Measurements from ENCODE around the gene HLX.

The HLX gene

DNA sequence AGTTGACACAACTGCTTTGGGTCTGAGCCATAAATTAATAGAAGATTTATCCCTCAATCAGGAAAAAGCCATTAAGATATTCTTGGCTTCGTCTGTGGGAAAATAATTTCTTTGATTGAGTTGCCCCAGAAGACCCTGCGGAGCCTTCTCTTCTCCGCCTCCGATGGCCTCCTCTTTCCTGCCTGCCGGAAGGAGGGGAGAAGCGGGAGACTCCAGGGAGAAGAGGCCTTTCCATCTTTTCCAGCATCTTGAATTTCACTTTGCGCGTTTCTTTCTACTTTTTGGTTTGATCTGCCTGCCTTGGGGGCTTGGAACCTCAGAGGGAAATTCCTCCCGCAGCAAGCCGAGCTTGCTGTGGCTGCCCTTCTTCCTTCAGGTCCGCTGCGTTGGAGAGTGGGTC is 16.8 kb downstream of the HLX start:
- no peak for DNase-seq

DNA sequence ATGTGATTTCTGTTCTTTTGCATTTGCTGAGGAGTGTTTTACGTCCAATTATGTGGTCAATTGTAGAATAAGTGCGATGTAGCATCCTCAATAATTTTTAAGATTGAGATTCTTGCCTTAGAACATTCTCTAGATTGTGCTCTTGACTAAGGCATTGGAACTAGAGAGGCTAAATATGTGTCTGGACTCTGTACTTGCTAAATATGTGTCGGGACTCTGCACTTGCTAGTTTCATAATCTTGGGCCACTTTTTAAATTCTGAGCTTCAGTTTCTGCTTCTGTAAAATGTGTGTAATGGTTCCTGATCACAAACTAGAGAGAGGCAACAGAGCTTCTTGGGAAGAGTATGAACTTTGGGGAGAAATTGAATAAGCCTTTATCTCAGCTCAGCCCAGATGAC is 21.6 kb downstream of the HLX start:
- no peak for DNase-seq

DNA sequence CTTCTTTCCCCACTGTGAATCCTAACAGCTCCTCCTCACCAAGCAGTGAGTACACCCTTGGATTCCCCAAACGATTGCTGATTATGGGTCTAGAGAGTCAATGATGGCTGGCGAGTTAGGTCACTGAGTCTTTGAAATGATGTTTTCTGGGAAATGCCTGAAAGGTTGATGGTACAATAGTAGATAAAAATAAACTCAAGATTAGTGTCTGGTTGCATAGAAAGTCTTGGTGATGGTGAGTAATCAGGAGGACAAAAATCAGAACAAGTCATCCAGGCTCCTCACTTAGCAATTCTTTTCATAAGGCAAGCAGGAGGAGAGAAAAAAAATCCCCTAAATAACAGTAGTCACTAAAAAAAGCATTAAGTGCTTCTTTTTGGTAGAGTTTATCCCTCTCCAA is 22.6 kb downstream of the HLX start:
- DNase-seq = no peak

DNA sequence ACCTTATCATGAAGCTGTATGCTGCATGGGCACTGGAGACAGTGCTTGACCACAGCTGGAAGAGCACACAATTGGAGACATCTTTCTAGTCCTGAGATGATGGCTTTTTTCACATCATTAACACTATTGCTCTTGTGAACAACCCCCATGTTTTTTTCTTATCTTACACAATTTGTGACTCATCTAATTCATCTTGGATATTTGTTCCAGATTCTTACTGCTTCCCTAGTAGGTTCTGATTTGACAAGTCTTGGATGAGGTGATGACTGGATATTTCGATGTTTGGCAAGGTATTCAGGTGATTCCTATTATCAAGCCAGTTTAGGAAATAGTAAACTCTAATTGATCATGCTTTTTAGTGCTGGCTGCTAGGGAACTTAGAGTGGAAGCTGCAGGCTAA is 23.7 kb downstream of the HLX start:
- DNase-seq = no peak

DNA sequence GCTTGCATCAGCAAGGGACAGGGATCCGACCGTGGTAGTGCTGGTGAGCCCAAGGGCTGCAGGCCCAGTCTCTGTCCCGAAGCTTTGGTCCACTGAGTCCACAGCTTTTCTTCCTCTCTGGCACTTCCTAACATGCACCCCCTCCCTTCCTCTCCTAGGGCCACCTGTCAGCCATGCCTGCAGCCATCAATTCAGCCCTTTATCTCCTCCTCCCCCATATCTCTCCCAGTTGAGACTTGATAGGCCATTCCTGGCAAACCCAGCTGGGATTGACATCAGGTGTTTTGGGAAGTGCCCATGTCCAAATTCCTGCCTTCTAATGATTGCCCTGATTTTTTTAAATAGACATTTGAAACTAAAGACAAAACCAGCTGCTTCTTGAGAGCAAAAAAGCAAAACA is 25.6 kb downstream of the HLX start:
- DNase-seq = no peak

DNA sequence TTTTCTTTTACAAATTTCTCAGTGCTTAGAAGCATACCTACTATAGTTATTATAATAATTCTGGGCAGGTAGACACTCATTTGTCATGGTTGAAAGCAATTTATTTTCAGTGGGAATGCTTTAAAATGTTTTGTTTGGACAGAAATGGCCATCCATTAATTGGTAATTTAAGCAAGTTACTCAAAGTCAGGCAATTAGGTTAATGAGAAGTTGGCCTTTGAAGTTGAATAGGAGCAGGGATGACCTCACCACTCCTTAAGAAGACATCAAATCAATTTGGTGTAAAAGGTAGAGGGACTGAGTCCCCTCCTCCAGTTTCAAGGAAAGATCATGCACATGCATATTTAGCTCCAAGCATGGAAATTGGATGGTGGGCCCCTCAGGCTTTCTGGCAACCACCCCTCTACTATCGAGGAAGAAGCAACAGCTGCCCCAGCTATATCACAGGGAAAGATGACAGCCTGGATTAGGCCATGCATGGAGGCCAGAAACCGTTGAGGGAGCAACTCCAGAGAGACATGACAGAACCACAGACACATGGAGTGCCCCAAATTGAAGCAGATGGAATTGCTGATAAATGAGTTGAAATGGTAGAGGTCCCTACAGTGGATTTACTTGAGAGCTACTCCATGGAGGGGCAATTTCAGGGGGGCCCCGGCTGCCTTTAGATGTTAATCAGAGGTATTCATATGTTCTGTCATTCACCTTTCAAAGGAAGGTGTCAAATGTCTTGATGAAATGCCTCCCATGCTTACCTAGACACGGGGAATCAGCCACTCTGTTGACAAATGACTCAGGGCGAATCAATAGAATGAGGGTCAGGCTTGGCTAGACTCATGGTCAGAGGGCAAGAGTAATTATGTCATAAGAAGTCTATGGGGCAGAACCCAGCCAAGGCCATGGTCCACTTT is 26.7 kb downstream of the HLX start:
- no peak for DNase-seq

DNA sequence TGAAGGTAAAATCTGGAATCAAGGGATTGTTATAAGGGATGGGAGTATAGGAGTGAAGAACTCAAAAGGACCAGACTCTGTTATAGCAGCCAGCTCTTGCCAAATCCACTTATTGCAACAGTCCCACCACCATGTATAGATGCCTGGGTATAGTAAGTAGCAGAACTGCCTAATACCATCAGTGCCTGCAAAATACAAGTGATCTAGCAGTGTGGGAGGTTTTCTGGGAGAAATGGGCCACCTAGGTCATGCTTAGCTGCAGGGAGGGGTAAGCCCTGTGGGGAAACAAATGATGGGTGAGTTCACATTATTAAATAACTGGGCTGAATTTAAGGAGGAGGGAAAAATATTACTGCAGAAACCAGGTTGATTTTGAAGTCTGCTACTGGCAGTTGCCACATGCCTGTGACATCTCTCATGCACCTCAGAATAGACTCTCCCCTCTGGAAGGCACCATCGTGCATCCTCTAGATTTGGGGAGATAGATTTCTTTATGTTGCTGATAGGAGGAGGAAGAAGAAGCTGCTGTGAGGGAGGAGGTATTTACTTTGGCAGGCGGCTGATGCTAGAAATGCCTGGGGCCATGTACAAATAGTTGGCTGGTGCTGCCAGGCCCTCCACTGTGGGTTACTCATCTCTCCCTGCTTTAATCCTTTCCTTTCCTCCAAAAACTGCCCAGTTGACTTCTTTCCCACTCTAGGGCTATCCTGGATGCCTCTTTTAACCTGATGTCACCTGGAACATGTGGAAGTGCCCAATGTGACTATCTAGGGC is 27.5 kb downstream of the HLX start:
- DNase-seq = no peak

DNA sequence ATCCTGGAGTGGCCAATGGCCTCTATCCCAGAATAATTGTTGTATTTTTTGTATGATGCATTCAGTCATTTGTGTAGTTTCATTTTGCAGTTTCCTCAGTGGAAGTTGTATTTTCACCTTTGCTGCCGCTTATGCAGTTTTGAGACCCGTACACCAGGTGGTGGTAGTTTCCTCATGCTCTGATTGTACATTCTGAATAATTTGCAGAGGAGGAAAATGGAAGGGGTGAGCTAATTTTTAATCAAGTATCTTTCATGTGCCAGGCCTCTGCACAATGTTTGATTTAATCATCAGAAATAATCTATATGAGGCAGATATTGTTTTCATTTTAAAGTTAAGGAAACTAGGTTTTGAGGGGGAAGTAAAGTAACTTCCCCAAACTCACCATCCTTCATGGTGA is 29.5 kb downstream of the HLX start:
- no peak for DNase-seq

DNA sequence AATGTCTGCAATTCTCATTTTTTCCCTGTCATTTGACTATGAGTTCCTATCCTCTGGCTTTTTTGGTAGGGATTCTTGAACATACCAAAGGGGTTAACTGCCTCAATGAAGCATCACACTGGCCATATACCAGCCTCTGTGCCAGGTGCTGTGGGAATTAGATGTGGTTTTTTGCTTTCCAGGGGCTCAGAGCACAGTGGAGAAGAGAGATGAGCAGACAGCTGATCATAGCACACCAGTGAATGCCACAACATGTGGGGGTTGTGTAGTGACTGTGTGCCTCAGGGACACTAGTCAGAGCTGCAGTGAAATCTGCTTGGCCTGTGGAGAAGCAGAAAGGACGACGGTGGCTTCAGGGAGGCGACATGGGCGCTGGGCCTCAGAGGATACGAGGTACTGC is 30.8 kb downstream of the HLX start:
- no peak for DNase-seq

DNA sequence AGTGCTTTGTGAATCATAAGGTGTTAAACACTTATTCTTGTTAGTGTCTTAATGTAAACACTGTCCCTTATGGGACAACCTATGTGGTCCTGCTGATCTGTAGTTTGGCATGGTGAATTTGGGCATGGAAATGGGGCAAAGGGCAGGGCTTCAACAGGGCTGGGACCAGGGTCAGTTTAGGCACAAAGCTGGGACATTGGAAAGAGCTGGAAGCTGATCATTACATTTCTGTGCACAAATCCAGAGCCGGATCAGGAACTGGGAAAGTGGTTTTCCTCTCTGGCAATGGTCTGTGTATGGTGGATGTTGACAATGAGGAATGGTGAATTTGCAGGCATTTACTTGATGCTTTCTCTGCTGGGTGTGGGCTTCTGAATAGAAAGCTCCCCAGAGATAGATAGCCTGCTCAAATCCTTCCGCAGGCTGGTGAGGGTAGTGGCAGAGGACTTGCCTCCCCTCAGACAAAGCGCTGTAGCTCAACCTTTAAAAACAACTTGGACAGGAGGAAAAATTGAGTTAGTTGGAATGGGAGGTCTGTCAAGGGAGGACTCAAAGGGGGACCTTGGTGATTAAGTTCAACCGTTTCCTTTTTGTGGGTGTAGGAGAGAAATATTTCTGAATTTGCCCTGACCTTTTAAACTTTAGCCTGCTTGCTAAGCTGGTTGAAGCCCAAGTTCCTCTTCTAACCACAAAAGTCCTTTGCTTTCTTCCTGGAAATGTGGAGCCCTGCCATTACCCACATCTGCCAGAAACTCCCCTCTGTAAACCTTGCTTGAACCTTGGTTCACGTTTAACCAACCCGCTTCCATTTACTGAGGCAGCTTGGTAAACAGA is 35.3 kb downstream of the HLX start:
- DNase-seq = no peak

DNA sequence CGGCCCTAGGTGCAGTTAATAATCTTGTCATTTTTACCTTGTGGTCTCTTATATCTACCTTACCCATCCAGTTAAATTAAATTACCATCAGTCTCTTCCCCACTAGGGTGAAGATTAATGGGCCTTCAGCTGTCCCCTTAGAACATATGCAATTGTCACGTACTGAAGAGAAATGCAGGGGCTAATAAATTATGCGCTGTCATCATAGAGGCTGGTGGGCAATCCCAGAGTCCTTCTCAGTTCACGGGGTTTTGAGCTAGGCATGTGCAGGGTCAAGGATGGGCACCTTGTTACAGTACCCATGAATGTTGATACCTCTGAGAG is 35.8 kb downstream of the HLX start:
- DNase-seq = no peak

DNA sequence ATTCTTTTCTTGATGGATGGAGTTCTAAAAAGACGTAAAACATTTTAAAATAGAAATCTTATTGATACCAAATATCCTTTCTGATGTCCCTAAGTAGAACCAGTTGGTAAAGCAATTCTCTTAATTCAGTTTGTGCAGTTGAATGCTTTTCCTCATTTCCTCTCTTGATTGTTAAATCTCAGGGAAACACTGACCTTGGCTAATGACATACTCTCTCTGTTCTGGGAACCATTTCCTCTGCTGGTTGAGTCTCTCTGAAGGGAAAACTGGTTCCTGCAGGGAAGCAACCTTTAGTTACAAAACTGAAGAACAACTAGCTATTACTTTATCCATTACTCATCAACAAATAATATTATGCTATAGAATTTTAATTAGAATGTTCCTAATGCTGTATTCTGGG is 36.7 kb downstream of the HLX start:
- no peak for DNase-seq

DNA sequence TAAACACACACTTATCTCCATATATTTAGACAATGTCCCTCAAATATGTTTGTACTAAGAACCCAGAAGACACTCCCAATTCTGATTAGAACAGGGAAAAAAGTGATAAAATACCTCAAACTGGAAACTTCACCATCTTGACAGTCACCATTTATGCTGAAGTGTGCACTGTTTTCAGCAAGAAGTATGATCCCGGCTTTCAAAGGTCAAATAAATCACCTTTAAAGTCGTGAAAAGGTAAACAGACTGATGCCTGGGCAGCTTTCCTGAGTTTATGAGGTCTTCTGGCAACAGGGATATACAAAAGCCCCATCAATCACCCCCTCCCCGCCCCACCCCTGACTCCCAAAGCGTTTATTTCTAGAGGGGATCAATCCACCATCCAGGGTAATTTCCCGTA is 37.9 kb downstream of the HLX start:
- no peak for DNase-seq

DNA sequence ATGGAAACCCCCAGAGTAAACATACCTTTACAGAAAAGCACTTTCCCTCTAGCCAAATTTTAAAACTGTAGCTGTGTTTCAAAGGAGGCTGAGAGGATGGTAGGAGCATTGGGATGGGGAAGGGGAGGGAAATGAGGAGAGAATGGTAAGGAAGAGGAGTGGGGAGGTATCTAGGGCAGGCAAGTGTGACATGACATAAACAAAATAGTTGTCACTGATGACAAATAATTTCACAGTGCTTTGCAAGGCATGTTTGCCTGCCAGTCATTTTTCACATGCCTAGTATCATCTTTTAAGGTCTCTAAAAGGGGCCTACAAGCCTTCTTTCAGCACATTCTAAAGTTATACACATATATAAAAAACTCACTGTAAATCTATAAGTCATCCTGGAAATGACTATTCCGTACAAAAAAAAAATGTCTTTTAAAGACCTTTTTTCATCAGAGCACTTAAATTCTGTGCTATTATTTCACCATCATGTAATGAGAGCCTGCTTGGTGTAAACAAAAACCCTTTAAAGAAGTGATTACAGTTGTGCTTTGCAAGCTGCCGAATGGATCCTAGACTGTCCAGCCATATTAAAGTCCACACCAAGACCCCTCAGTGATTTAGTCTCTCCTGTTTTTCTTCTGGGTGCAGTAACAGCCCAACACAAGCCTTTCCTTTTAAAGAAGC is 38.4 kb downstream of the HLX start:
- DNase-seq = no peak

DNA sequence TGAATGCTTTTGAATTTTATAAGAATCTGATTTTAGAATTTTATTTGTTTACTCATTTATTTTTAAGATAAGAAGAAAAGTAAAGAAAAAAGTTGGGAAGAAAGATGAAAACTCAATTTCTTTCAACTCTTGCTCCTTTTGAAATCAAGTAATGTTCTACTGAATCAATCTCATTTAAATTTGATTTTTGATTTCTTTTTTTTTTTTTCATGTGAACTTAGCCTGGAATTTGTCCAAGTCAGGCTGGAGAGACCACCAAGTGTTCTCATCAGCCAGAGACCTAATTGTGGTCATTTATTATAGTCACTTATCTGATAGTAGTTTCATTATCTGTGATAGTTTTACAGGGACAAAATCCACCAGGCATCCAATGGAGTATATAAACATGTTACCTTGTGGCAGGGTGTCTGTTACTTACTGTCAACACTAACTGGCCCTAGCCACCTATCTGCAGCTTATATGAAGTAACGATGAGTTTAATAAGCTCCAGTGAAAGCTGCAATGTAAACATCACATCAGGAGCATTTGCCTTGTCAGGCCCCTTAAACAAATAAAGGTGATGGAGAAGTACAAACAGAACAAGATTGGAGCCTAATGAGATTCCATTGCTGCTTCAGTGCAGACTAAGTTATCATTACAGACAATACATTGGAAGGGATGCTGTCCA is 39.2 kb downstream of the HLX start:
- no peak for DNase-seq

DNA sequence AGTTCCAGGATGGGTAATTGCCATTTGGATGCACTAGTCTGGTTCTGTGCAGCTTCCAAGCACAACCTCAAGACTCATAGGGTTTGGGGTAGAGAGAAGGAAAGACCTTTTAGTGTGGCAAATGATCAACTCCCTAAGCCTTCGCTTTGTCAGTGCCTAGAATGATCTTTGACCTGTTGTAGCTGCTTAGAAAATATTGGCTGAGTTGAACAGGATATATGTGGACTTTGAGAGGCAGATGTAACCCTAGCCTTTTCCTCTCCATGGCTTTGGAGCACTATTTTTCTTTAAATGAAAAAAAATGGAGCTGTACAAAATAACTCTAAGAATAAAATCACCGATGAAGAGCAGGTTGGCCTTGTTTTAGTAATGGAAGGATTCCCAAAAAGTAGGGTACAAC is 41.7 kb downstream of the HLX start:
- DNase-seq = no peak

DNA sequence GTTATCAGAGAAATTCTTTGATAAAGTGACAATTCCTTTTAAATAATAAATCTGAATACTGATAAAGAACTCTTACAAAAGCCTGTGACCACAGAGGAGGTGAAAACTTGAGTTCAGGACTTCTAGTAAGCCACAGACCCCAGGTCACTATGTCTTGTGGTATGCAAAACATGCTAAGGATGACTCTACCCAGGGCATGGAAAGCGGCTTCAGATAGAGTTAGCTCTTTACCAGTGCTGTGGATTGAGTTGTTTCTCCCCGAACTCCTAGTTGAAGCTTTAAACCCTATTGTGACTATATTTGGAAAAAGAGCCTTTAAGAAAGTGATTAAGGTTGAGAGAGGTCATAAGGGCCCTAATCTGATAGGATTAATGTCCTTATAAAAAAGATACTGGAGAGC is 42.3 kb downstream of the HLX start:
- no peak for DNase-seq

DNA sequence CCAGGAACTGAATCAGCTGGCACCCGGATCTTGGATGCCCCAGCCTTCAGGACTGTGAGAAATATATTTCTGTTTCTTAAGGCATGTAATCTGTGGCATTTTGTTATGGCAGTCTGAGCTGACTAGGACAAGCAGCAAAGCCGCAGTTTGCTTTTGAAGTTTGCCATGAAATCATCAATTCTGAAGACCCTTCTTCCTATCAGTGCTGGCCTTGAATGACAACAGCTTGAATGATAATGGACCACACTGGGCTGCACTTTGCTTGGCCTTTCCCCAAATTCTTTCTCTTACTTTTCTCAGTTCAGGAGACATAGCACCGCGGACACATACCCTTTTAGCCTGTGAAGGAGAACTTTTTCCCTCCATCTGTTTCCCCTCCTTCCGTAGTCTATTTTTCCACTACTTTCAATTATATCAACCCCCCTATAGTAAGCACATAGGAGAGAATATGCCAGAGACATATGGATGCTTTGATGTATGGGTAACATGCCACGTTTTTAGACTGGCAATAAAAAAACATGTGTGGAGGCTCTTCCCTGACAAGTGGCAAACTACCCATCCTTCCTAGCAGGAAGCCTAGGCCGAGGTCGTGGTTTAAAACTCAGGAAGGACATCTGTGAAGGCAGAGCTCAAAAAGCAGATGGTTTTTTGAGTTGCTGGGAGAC is 42.9 kb downstream of the HLX start:
- DNase-seq = no peak

DNA sequence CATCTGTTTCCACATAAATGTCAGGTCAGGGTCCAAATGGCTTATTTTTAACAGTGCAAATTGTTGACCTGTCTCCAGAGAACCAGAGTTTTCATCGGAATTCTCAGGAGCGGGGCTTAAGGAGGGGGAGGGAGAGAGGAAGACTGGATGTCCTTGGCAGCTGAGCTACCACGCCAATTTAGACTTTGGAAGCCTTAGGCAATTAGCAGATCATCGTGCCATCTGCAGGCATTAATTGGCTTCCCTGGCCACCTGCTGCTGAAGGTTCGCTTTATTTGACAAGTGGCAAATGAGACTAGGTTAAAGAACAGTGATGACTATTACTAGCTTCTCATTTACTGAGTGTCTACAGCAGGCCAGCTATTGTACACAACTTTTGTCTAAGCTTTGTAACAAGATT is 43.7 kb downstream of the HLX start:
- DNase-seq = no peak

DNA sequence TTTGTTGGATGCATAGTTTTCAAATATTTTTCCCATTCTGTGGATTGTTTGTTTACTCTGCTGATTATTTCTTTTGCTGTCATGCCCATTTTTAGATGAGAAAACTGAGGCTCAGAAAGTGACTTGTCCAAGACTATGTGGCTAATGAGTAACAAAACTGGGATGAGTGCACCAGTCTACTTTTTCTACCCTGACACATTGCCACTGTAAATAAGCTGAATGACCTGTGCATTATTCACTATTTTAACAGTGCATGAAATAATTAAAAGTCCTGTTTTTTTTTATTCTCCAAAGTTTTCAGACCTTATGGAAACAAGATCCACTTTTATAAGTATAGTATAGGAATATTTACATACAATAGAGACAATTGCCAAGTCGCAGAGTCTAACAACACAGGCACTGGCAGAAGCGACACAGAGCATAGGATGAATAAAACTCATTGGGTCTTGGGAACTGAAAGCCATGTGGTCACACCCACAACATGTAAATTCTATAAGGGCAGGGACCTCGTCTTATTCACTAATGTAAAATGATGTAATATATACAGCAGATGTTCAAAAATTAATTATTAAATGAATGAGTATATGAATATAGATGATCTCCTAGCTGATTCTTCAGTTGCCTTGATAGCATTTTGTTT is 45.2 kb downstream of the HLX start:
- DNase-seq = no peak

DNA sequence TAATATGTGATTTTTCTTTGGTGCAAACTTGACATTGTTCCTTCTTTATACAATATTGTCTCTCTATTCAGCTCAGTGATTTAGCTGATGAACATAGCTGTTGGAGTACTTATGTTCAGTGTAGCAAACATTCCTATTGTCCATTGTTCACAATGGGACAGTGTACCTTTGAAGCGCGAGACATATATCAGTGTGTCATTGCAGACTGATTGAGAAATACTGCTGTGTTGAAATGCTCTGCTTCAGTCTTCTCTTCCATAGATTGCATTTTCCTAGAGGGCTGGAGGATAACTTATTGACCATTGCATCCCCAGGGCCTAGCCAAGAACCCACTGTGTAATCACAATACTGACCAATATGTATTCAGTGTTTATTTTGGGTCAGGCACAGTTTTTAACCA is 46.5 kb downstream of the HLX start:
- DNase-seq = no peak

All from stimulated activated CD4-positive, alpha-beta T cell treated with anti-CD3 and anti-CD28 coated beads, Interleukin-1b, Interleukin-23, amount 100 ng/mL, for 48 hours (primary cell).